DOHH2 (cell line): ENCODE results near the gene PGRMC1.
A peak's percentile ranks its signal among the peaks of the same experiment; 100 is the strongest.
"Not testable (repeated sequence)": the region's sequence is repeated elsewhere in the genome, so short reads cannot be mapped to it uniquely, and the experiment has no call there.

Experiments used
- H3F3A ChIP-seq: fragments of 200-600 bp; sonication (generic), shearing (Covaris generic); 2 replicates; pipeline ENCODE4 v1.6.0; 2016; ENCODE audit warnings: antibody characterized with exemption, mild to moderate bottlenecking; ENCODE audit not compliant: control insufficient read depth, insufficient read depth
- H3K27ac ChIP-seq: fragments of 200-600 bp; sonication (generic); 2 replicates; pipeline ENCODE4 v1.5.1; 2014; ENCODE audit warnings: low read depth, mild to moderate bottlenecking, low read length, moderate library complexity
- H3K27me3 ChIP-seq: fragments of 200-600 bp; sonication (generic); 2 replicates; pipeline ENCODE4 v1.6.1; 2014; ENCODE audit warnings: mild to moderate bottlenecking, low read length, mixed read lengths; ENCODE audit not compliant: control insufficient read depth
- H3K36me3 ChIP-seq: fragments of 200-600 bp; sonication (generic); 2 replicates; pipeline ENCODE4 v1.6.1; 2014; ENCODE audit warnings: mild to moderate bottlenecking, low read length, moderate library complexity, mixed read lengths; ENCODE audit not compliant: control insufficient read depth
- H3K4me1 ChIP-seq: fragments of 200-600 bp; sonication (generic); 2 replicates; pipeline ENCODE4 v1.6.1; 2014; ENCODE audit warnings: mild to moderate bottlenecking, low read length, mixed read lengths; ENCODE audit not compliant: control insufficient read depth
- H3K4me2 ChIP-seq: fragments of 200-600 bp; sonication (generic); 2 replicates; pipeline ENCODE4 v1.6.0; 2014; ENCODE audit warnings: mild to moderate bottlenecking, low read length, moderate library complexity
- H3K4me3 ChIP-seq: fragments of 200-600 bp; sonication (generic); 2 replicates; pipeline ENCODE4 v1.5.1; 2014; ENCODE audit warnings: mild to moderate bottlenecking, low read length, mixed read lengths
- H3K79me2 ChIP-seq: fragments of 200-600 bp; sonication (generic); 2 replicates; pipeline ENCODE4 v1.6.1; 2014; ENCODE audit warnings: mild to moderate bottlenecking, low read length, mixed read lengths; ENCODE audit not compliant: control insufficient read depth
- H3K9me2 ChIP-seq: fragments of 200-600 bp; sonication (generic); replicated peaks from 2 replicates; pipeline ENCODE4 v1.6.1; 2014; ENCODE audit warnings: mild to moderate bottlenecking, low read length, mixed read lengths; ENCODE audit not compliant: control insufficient read depth
- H3K9me3 ChIP-seq: fragments of 200-600 bp; sonication (generic); 2 replicates; pipeline ENCODE4 v1.6.1; 2014; ENCODE audit warnings: antibody characterized with exemption, low read length, mixed read lengths; ENCODE audit not compliant: control insufficient read depth, insufficient read depth
- H4K20me1 ChIP-seq: fragments of 200-600 bp; sonication (generic); 2 replicates; pipeline ENCODE4 v1.6.0; 2014; ENCODE audit warnings: low read depth, mild to moderate bottlenecking, antibody characterized with exemption, low read length, moderate library complexity; ENCODE audit not compliant: control insufficient read depth, insufficient read depth
- CTCF ChIP-seq: fragments of 200-600 bp; sonication (generic); IDR thresholded peaks from one replicate; pipeline ENCODE4 v1.5.1; 2014; ENCODE audit warnings: antibody characterized with exemption, mild to moderate bottlenecking, low read depth, low read length; ENCODE audit not compliant: poor library complexity, severe bottlenecking
- EZH2phosphoT487 ChIP-seq: fragments of 200-600 bp; sonication (generic); IDR thresholded peaks from 2 replicates; pipeline ENCODE4 v1.6.1; 2017; ENCODE audit warnings: borderline replicate concordance, mild to moderate bottlenecking, antibody characterized with exemption, low read length, moderate library complexity, mixed read lengths

PGRMC1 gene

DNA sequence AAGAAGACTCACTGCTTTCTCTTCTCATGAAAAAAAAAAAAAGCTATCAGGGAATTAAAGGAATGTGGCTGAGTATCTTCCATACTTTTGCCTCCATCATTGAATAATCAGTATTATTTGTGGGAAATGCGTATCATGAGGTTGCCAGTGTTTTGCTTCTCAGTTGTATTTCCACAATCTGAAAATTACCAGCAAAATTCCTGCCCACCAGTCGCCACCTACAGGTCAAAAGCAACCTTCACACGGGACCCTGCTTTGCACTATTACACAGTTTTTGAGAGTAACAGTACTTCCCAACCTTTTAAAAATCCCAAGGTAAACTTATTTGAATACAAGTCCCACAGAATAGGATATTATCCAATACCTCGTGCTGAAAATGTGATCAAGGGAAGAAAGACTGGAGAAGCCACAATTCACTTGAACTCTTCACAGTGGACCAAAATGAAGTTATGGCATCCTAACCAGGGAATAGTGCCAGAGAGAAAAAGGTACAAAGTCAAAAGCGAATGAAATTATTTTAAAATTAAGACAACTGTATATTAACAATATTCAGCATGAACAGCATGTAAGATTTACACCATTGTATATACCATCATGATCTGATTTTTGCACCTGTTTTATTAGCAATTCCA, 30.4 kb downstream of the PGRMC1 start:
- no peaks in the 10 kb centered on the region for H4K20me1 ChIP-seq
- H3K27me3 ChIP-seq = no peaks in the 10 kb centered on the region
- no peaks in the 10 kb centered on the region for H3K9me3 ChIP-seq
- peak; percentile 74 for TF ChIP-seq CTCF
- no peak for TF ChIP-seq EZH2phosphoT487
- H3K36me3 ChIP-seq = no peaks in the 10 kb centered on the region
- H3F3A ChIP-seq = no peaks in the 10 kb centered on the region
- no peaks in the 10 kb centered on the region for H3K9me2 ChIP-seq
- H3K4me2 ChIP-seq = no peak overlapping the region
- no peak overlapping the region for H3K27ac ChIP-seq
- no peak overlapping the region for H3K4me3 ChIP-seq
- H3K4me1 ChIP-seq = peaks cover 10% of the 10 kb centered on the region
- no peaks in the 10 kb centered on the region for H3K79me2 ChIP-seq

DNA sequence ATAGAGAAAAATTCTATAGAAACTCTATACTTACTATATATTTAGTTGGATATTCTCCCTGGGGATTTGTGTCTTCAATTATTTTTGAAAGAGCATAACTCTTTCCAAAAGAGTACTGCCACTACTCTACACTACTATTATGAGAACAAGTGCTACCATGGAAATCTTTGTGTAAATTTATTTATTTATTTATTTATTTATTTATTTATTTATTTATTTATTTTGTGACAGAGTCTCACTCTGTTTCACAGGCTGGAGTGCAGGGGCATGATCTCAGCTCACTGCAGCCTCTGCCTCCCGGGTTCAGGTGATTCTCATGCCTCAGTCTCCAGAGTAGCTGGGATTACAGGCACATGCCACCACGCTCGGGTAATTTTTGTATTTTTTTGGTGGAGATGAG, 31.0 kb downstream of the PGRMC1 start:
- not testable (repeated sequence) for H3K4me1 ChIP-seq, H4K20me1 ChIP-seq, H3K27ac ChIP-seq, H3K9me3 ChIP-seq, H3F3A ChIP-seq, H3K79me2 ChIP-seq, H3K27me3 ChIP-seq, H3K4me2 ChIP-seq, H3K9me2 ChIP-seq, H3K36me3 ChIP-seq, H3K4me3 ChIP-seq

- Histone ChIP-seq H3F3A (no peaks in the 10 kb centered on the region), H3K4me1 (no peaks in the 10 kb centered on the region), H3K9me2 (no peaks in the 10 kb centered on the region), H3K27ac (no peak overlapping the region), H3K27me3 (no peaks in the 10 kb centered on the region), H3K4me3 (no peak overlapping the region), H3K9me3 (no peaks in the 10 kb centered on the region), H3K36me3 (no peaks in the 10 kb centered on the region), H3K4me2 (no peak overlapping the region), H4K20me1 (no peaks in the 10 kb centered on the region), H3K79me2 (no peaks in the 10 kb centered on the region)
- TF ChIP-seq EZH2phosphoT487 (no peak), CTCF (no peak)
These were observed 36.9 kb downstream of the PGRMC1 start for GRCh38 chrX:119272882-119273419.

- TF ChIP-seq EZH2phosphoT487 (no peak), CTCF (no peak)
- H3K27me3 ChIP-seq = no peaks in the 10 kb centered on the region
- H3K4me3 ChIP-seq = no peak overlapping the region
- no peak overlapping the region for H3K27ac ChIP-seq
- H3K9me2 ChIP-seq = no peaks in the 10 kb centered on the region
- no peak overlapping the region for H3K4me2 ChIP-seq
- H4K20me1 ChIP-seq = no peaks in the 10 kb centered on the region
- H3K4me1 ChIP-seq = no peaks in the 10 kb centered on the region
- H3K36me3 ChIP-seq = no peaks in the 10 kb centered on the region
- H3F3A ChIP-seq = no peaks in the 10 kb centered on the region
- no peaks in the 10 kb centered on the region for H3K79me2 ChIP-seq
- no peaks in the 10 kb centered on the region for H3K9me3 ChIP-seq
These were observed 37.5 kb downstream of the PGRMC1 start for GRCh38 chrX:119273420-119274192.

DNA sequence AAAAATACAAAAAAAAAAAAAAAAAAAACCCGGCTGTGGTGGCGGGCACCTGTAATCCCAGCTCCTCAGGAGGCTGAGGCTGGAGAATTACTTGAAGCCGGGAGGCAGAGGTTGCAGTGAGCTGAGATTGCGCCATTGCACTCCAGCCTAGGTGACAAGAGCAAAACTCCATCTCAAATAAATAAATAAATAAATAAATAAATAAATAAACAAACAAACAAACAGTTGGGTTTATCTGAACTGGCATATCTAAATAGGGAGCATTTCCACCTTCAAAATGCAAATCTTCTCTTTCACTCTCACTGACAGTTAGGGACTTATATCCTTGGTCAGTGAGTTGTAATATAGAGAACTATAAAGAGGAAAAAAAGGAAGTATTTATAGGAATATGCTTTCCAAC, 46.3 kb downstream of the PGRMC1 start:
- not testable (repeated sequence) for H4K20me1 ChIP-seq, H3K9me3 ChIP-seq

More for the DNA sequence above, 46.3 kb downstream of the PGRMC1 start:
- not testable (repeated sequence) for H3K4me2 ChIP-seq, H3K9me2 ChIP-seq, H3K4me1 ChIP-seq, H3K27ac ChIP-seq, H3K36me3 ChIP-seq, H3F3A ChIP-seq, H3K4me3 ChIP-seq, H3K27me3 ChIP-seq, H3K79me2 ChIP-seq
